Mesothelial cell of epicardium (in vitro differentiated cells): ENCODE measurements around the gene CPNE2. TPM values are rescaled to one million over a fixed set of nuclear protein-coding genes. Genes with fewer than 3 reads are reported as not detected.

ENCODE experiments used
- DNase-seq, 2 experiments: peaks; one replicate each; pipeline ENCODE4 v3.0.0; 2021; ENCODE audit warnings: low spot score in 2 of 2; ENCODE audit not compliant: unreplicated experiment in 2 of 2
- H3K27ac Mint-ChIP-seq: 2 replicates; pipeline ENCODE4 v1.8.0; 2021; ENCODE audit warnings: mixed read lengths
- H3K27me3 Mint-ChIP-seq: 2 replicates; pipeline ENCODE4 v1.8.0; 2021; ENCODE audit warnings: low read depth, mixed read lengths
- H3K36me3 Mint-ChIP-seq: 2 replicates; pipeline ENCODE4 v1.8.0; 2021; ENCODE audit warnings: mixed read lengths
- H3K4me1 Mint-ChIP-seq: 2 replicates; pipeline ENCODE4 v1.8.0; 2021; ENCODE audit warnings: mixed read lengths
- H3K4me3 Mint-ChIP-seq: 2 replicates; pipeline ENCODE4 v1.8.0; 2021; ENCODE audit warnings: mild to moderate bottlenecking, moderate library complexity, mixed read lengths
- H3K9me3 Mint-ChIP-seq: 2 replicates; pipeline ENCODE4 v1.8.0; 2021; ENCODE audit warnings: mixed read lengths
- total RNA-seq: library from RNA; stranded (reverse); gene quantifications from 3 replicates; pipeline ENCODE4 v1.2.1, GENCODE V29; 2021
- TF ChIP-seq, protein P1 (sequence below): fragments of 200-600 bp; sonication (generic); IDR thresholded peaks from one replicate; pipeline ENCODE4 v1.5.0; 2021; ENCODE audit warnings: antibody characterized with exemption; ENCODE audit not compliant: unreplicated experiment

The CPNE2 gene
- 35.4 to 38.4 TPM (median 36.4 TPM) in 3 replicates for total RNA-seq

DNA sequence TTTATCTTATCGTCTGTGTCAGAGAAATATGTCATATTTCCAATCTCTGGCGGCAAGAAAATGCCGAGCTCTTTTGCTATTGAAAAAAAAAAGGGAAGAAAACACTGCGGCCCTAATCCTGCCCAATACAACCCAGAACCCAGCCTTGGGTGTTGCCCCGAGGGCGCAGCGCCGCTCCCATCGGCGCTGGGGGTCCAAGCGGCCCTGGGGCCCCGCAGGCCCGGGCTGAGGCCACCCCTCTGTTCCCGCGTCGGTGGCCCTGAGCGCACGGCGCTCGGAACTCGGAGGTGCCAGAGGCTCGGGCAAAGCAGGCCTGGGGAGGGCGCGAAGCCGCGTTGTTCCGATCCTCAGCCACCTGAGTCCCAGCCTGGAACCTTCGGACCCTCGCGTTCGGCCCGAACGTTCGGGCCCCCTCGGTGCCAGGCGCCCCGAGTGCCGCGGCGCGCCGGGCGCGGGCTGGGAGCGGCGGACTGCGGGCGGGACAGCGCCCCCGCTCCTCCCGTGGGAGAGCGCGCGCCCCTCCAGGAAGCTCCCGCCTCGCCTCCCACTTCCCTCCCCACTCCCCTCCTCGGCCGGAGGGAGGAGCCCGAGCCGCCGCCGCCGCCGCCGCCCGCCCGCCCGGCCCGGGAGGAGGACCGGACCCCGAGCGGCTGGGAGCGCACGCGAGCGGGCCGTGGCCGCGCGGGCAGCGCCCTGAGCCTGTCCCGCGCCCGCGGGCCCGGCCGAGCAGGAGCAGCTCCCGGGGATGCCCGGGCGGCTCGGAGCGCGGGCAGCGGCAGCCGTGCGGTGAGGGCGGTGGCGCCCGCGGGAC lies at the start of gene CPNE2:
TSS of gene CPNE2 (plus strand) at position 609 of the 811 bp plus-strand sequence. CDS start 18,160 bp downstream, outside the sequence.
- TF ChIP-seq, protein P1, sequence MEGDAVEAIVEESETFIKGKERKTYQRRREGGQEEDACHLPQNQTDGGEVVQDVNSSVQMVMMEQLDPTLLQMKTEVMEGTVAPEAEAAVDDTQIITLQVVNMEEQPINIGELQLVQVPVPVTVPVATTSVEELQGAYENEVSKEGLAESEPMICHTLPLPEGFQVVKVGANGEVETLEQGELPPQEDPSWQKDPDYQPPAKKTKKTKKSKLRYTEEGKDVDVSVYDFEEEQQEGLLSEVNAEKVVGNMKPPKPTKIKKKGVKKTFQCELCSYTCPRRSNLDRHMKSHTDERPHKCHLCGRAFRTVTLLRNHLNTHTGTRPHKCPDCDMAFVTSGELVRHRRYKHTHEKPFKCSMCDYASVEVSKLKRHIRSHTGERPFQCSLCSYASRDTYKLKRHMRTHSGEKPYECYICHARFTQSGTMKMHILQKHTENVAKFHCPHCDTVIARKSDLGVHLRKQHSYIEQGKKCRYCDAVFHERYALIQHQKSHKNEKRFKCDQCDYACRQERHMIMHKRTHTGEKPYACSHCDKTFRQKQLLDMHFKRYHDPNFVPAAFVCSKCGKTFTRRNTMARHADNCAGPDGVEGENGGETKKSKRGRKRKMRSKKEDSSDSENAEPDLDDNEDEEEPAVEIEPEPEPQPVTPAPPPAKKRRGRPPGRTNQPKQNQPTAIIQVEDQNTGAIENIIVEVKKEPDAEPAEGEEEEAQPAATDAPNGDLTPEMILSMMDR: no peak
- H3K27me3 Mint-ChIP-seq: no peaks in the 10 kb centered on the region
- peaks cover 2% of the 10 kb centered on the region for H3K36me3 Mint-ChIP-seq
- peak within 1 kb of the TSS; percentile 81 for H3K4me3 Mint-ChIP-seq
- peak; percentile 60 to 72 for DNase-seq
- H3K27ac Mint-ChIP-seq: peak within 1 kb of the TSS; percentile 91
- peaks cover 19% of the 10 kb centered on the region for H3K4me1 Mint-ChIP-seq
- H3K9me3 Mint-ChIP-seq: peaks cover 6% of the 10 kb centered on the region

DNA sequence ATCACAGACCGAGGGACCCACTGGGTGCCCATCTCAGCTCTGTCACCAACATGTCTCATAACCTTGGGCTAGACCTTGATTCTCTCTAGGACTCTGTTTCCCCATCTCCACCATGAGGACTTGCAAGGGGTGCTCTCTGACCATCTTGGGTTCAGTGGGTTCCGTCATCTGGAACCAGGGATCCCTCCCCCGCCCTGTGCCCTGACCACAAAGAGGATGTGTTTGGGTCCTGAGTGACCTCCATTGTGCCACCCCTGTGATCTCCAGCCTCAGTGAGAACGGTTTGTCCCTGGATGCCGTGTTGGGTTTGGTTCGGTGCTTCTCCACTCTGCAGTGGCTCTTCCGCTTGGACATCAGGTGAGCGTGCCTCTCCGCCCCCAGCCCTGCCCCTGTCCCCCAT lies 49.1 kb upstream of the CPNE2 start:
- Mint-ChIP-seq H3K9me3 (peaks cover 4% of the 10 kb centered on the region), H3K4me3 (no peak overlapping the region), H3K27me3 (no peaks in the 10 kb centered on the region), H3K27ac (no peak overlapping the region), H3K36me3 (no peaks in the 10 kb centered on the region), H3K4me1 (peaks cover 10% of the 10 kb centered on the region)
- TF ChIP-seq, protein P1: no peak
- no peak for DNase-seq

DNA sequence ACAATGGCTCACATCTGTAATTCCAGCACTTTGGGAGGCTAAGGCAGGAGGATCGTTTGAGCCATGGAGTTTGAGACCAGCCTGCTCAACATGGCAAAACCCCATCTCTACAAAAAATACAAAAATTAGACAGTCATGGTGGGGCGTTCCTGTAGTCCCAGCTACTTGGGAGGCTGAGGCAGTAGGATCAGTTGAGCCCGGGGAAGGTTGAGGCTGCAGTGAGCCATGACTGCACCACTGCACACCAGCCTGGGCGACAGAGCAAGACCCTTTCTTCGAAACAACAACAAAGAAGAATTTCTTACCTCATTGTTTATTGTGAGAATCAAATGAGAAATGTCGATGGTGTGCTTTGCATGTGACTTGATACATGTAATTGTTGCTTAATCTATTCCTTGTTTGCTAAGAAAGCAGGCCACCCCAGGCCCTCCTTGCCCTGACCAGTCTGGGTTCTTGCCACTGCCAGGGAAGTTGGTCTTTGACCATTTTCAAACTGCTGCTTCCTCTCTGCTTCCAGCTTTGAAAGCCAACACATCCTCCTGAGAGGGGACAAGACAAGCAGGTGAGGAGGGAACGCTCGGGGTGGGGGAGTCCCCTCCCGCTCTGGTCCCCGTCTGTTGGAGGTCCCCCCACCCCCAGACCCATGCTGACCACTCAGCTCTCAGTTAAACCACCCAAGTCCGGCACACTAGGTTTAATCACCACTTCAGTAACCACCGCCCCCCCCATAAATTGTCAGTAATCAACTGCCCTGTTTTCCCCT lies 47.3 kb upstream of the CPNE2 start:
- peaks cover 4% of the 10 kb centered on the region for H3K9me3 Mint-ChIP-seq
- H3K36me3 Mint-ChIP-seq: no peaks in the 10 kb centered on the region
- no peaks in the 10 kb centered on the region for H3K27me3 Mint-ChIP-seq
- TF ChIP-seq, protein P1: no peak
- DNase-seq: no peak
- H3K27ac Mint-ChIP-seq: no peak overlapping the region
- no peak overlapping the region for H3K4me3 Mint-ChIP-seq
- H3K4me1 Mint-ChIP-seq: peaks cover 5% of the 10 kb centered on the region

DNA sequence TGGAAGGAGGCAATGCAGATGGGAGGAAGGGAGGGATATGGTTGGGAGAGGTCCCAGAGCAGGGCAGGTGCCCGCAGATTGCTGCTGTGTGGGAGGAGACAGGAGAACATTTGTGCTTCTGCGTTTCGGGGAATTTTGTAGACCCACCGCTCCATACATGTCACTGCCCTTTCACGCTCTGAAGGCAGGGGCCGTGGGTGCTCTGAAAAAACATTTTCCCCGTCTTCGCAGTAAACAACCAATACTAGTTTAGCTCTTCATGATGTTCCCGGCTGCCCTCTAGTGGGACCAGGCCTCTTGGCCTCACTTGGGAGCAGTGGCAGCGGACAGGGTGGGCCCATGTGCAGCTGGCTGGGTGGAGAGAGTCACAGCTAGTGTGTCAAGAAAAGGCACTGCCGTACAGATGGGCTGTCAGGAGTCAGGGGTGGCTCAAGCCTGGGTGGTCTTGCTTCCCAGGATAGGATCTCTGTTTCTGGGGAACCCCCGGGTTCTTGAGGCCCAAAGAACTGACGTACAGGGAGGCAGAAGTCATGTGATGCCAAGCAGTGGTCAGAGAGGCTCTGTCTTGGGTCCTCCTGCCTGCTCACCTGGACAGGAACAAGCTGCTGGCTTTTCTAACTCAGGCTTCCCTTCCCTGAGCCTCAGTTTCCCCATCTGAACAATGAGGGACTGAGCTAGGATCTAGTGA lies 46.5 kb upstream of the CPNE2 start:
- peaks cover 5% of the 10 kb centered on the region for H3K4me1 Mint-ChIP-seq
- peak overlapping the region; percentile 28 for H3K4me3 Mint-ChIP-seq
- TF ChIP-seq, protein P1: no peak
- H3K27ac Mint-ChIP-seq: no peak overlapping the region
- H3K9me3 Mint-ChIP-seq: peaks cover 4% of the 10 kb centered on the region
- peak in 1 of 2 experiments; percentile 63 for DNase-seq
- no peaks in the 10 kb centered on the region for H3K36me3 Mint-ChIP-seq
- H3K27me3 Mint-ChIP-seq: no peaks in the 10 kb centered on the region

DNA sequence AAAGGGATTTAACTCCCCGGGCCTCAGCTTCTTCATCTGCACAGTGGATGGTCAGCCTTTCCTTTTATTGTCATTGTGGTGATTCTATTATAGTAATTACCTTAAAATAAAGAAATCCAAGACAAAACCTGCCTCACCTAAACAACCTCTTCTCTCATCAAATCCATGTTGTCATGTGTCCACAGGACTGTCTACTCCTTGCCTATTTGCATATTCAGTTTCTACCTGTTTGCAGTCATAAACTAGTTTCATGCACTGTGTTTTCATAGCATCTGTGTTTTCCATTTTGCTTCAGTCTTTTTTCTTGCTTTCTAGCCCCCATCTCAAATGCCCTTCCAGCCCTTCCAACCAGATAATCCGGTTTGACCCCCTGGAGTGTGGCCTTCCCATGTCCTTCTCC lies 44.3 kb upstream of the CPNE2 start:
- no peak for DNase-seq
- Mint-ChIP-seq H3K4me3 (no peak overlapping the region), H3K36me3 (no peaks in the 10 kb centered on the region), H3K9me3 (no peaks in the 10 kb centered on the region), H3K27me3 (peaks cover 4% of the 10 kb centered on the region), H3K4me1 (peaks cover 5% of the 10 kb centered on the region), H3K27ac (no peak overlapping the region)
- TF ChIP-seq, protein P1: no peak
